ENCODE measurements around the gene TLR3. TPM values are rescaled to one million over a fixed set of nuclear protein-coding genes. Genes with fewer than 3 reads are reported as not detected.
A peak's percentile ranks its signal among the peaks of the same experiment; 100 is the strongest.
"Not testable (repeated sequence)": the region's sequence is repeated elsewhere in the genome, so short reads cannot be mapped to it uniquely, and the experiment has no call there.

The TLR3 gene
- total RNA-seq, 1 donor from 2014 or later, result 1.9 TPM

GRCh38 chr4:186039697-186040096, 29.3 kb upstream of the TLR3 start:
- DNase-seq (ENCODE audit: low read depth), result no peak
- Mint-ChIP-seq H3K36me3 (ENCODE audit: low read depth, unreplicated experiment) (peaks cover 2% of the 10 kb centered on the region), H3K9me3 (ENCODE audit: unreplicated experiment) (peaks cover 11% of the 10 kb centered on the region), H3K4me1 (ENCODE audit: low read depth, unreplicated experiment) (no peaks in the 10 kb centered on the region), H3K27ac (ENCODE audit: unreplicated experiment) (no peak overlapping the region), H3K27me3 (ENCODE audit: low read depth, unreplicated experiment) (peaks cover 2% of the 10 kb centered on the region), H3K4me3 (ENCODE audit: unreplicated experiment) (no peak overlapping the region)
- Histone ChIP-seq H3K9me3 (ENCODE audit: insufficient read depth, low read depth, low read length) (peaks cover 6% of the 10 kb centered on the region), H3K4me1 (ENCODE audit: insufficient read depth, low read length) (no peaks in the 10 kb centered on the region), H3K36me3 (ENCODE audit: insufficient read depth, low read length) (no peaks in the 10 kb centered on the region), H3K27me3 (ENCODE audit: insufficient read depth, low read length) (peaks cover 15% of the 10 kb centered on the region), H4K20me1 (ENCODE audit: insufficient read depth, low read length) (no peaks in the 10 kb centered on the region), H2AFZ (ENCODE audit: low read depth, low read length) (no peak overlapping the region), H3K4me2 (ENCODE audit: low read length) (no peak overlapping the region), H3K79me2 (ENCODE audit: insufficient read depth, low read length) (no peaks in the 10 kb centered on the region), H3K4me3 (ENCODE audit: insufficient read depth, low read depth, low read length) (no peak overlapping the region), H3K9ac (ENCODE audit: low read length) (no peak overlapping the region), H3K27ac (ENCODE audit: low read depth, low read length) (no peak overlapping the region)
- TF ChIP-seq CTCF (IDR thresholded peaks at IDR 0.05; ENCODE audit: insufficient read depth, low read depth, low read length) (no peak), EZH2 (IDR thresholded peaks at IDR 0.05; ENCODE audit: insufficient read depth, low read length) (no peak)
- FAIRE-seq, result no peak

- Mint-ChIP-seq H3K27ac (ENCODE audit: unreplicated experiment) (no peak overlapping the region), H3K4me3 (ENCODE audit: unreplicated experiment) (no peak overlapping the region), H3K36me3 (ENCODE audit: low read depth, unreplicated experiment) (peaks cover 2% of the 10 kb centered on the region), H3K4me1 (ENCODE audit: low read depth, unreplicated experiment) (no peaks in the 10 kb centered on the region), H3K27me3 (ENCODE audit: low read depth, unreplicated experiment) (peaks cover 2% of the 10 kb centered on the region), H3K9me3 (ENCODE audit: unreplicated experiment) (peaks cover 5% of the 10 kb centered on the region)
- no peaks in the 10 kb centered on the region for H4K20me1 ChIP-seq (ENCODE audit: insufficient read depth, low read length)
- H2AFZ ChIP-seq (ENCODE audit: low read depth, low read length), result no peak overlapping the region
- no peaks in the 10 kb centered on the region for H3K79me2 ChIP-seq (ENCODE audit: insufficient read depth, low read length)
- no peak for TF ChIP-seq EZH2 (IDR thresholded peaks at IDR 0.05; ENCODE audit: insufficient read depth, low read length)
- no peak for TF ChIP-seq CTCF (IDR thresholded peaks at IDR 0.05; ENCODE audit: insufficient read depth, low read depth, low read length)
- H3K4me1 ChIP-seq (ENCODE audit: insufficient read depth, low read length), result no peaks in the 10 kb centered on the region
- FAIRE-seq (no peak), DNase-seq (ENCODE audit: low read depth) (no peak)
- no peak overlapping the region for H3K4me2 ChIP-seq (ENCODE audit: low read length)
- peaks cover under 1% of the 10 kb centered on the region for H3K9me3 ChIP-seq (ENCODE audit: insufficient read depth, low read depth, low read length)
- H3K4me3 ChIP-seq (ENCODE audit: insufficient read depth, low read depth, low read length), result no peak overlapping the region
- no peak overlapping the region for H3K27ac ChIP-seq (ENCODE audit: low read depth, low read length)
- H3K9ac ChIP-seq (ENCODE audit: low read length), result no peak overlapping the region
- H3K27me3 ChIP-seq (ENCODE audit: insufficient read depth, low read length), result peaks cover 15% of the 10 kb centered on the region
- no peaks in the 10 kb centered on the region for H3K36me3 ChIP-seq (ENCODE audit: insufficient read depth, low read length)
These were observed 28.6 kb upstream of the TLR3 start for GRCh38 chr4:186040316-186040715.

- not testable (repeated sequence) for H3K9me3 ChIP-seq (ENCODE audit: insufficient read depth, low read depth, low read length); H3K79me2 ChIP-seq (ENCODE audit: insufficient read depth, low read length); H3K4me3 ChIP-seq (ENCODE audit: insufficient read depth, low read depth, low read length); H3K27me3 ChIP-seq (ENCODE audit: insufficient read depth, low read length); H3K4me1 Mint-ChIP-seq (ENCODE audit: low read depth, unreplicated experiment); H3K4me3 Mint-ChIP-seq (ENCODE audit: unreplicated experiment); H4K20me1 ChIP-seq (ENCODE audit: insufficient read depth, low read length); H3K9ac ChIP-seq (ENCODE audit: low read length); H3K36me3 ChIP-seq (ENCODE audit: insufficient read depth, low read length); H3K4me1 ChIP-seq (ENCODE audit: insufficient read depth, low read length); H3K9me3 Mint-ChIP-seq (ENCODE audit: unreplicated experiment); H3K27ac ChIP-seq (ENCODE audit: low read depth, low read length); H3K27ac Mint-ChIP-seq (ENCODE audit: unreplicated experiment); H3K4me2 ChIP-seq (ENCODE audit: low read length); H3K27me3 Mint-ChIP-seq (ENCODE audit: low read depth, unreplicated experiment); FAIRE-seq; H3K36me3 Mint-ChIP-seq (ENCODE audit: low read depth, unreplicated experiment); H2AFZ ChIP-seq (ENCODE audit: low read depth, low read length)
- peak; percentile 37 for DNase-seq (ENCODE audit: low read depth)
These were observed 21.5 kb upstream of the TLR3 start for GRCh38 chr4:186047501-186047900.

GRCh38 chr4:186050135-186050534, 18.8 kb upstream of the TLR3 start:
- not testable (repeated sequence) for H3K9ac ChIP-seq (ENCODE audit: low read length); H3K4me3 Mint-ChIP-seq (ENCODE audit: unreplicated experiment); H3K36me3 ChIP-seq (ENCODE audit: insufficient read depth, low read length); H3K4me1 Mint-ChIP-seq (ENCODE audit: low read depth, unreplicated experiment); H3K4me2 ChIP-seq (ENCODE audit: low read length); H3K27ac ChIP-seq (ENCODE audit: low read depth, low read length); H3K4me1 ChIP-seq (ENCODE audit: insufficient read depth, low read length); H3K27me3 Mint-ChIP-seq (ENCODE audit: low read depth, unreplicated experiment); H3K79me2 ChIP-seq (ENCODE audit: insufficient read depth, low read length); H3K27ac Mint-ChIP-seq (ENCODE audit: unreplicated experiment); H3K9me3 Mint-ChIP-seq (ENCODE audit: unreplicated experiment); H3K4me3 ChIP-seq (ENCODE audit: insufficient read depth, low read depth, low read length); H3K9me3 ChIP-seq (ENCODE audit: insufficient read depth, low read depth, low read length); H3K27me3 ChIP-seq (ENCODE audit: insufficient read depth, low read length); FAIRE-seq; H2AFZ ChIP-seq (ENCODE audit: low read depth, low read length); H3K36me3 Mint-ChIP-seq (ENCODE audit: low read depth, unreplicated experiment); H4K20me1 ChIP-seq (ENCODE audit: insufficient read depth, low read length); DNase-seq (ENCODE audit: low read depth)
